Ishikawa (cell line): ENCODE data around the gene THAP12.

ENCODE experiments used
- EP300 ChIP-seq: IDR thresholded peaks from 2 replicates; pipeline ENCODE4 v1.6.1; 2012; ENCODE audit warnings: borderline replicate concordance
- FOXM1 ChIP-seq: IDR thresholded peaks from 2 replicates; pipeline ENCODE4 v1.6.1; 2012; ENCODE audit warnings: low read depth, borderline replicate concordance
- NFIC ChIP-seq: IDR thresholded peaks from 2 replicates; pipeline ENCODE4 v1.6.1; 2012
- RAD21 ChIP-seq: IDR thresholded peaks from 2 replicates; pipeline ENCODE4 v1.6.1; 2012; ENCODE audit warnings: low read depth
- TAF1 ChIP-seq: IDR thresholded peaks from 2 replicates; pipeline ENCODE4 v1.6.1; 2012; ENCODE audit warnings: low read depth, mild to moderate bottlenecking
- TCF12 ChIP-seq: IDR thresholded peaks from 2 replicates; pipeline ENCODE4 v1.6.1; 2012; ENCODE audit warnings: low read depth
- TEAD4 ChIP-seq: IDR thresholded peaks from 2 replicates; pipeline ENCODE4 v1.6.1; 2012
- YY1 ChIP-seq: IDR thresholded peaks from 2 replicates; pipeline ENCODE4 v1.6.1; 2012; ENCODE audit warnings: low read depth
- ZBTB7A ChIP-seq: IDR thresholded peaks from 2 replicates; pipeline ENCODE4 v1.6.1; 2012; ENCODE audit warnings: low read depth
- TF ChIP-seq, protein P1 (sequence below): IDR thresholded peaks from 2 replicates; pipeline ENCODE4 v1.6.1; 2012; ENCODE audit warnings: low read depth, mild to moderate bottlenecking
- TF ChIP-seq, protein P2 (sequence below): IDR thresholded peaks from 2 replicates; pipeline ENCODE4 v1.6.1; 2012
- TF ChIP-seq, protein P3 (sequence below): IDR thresholded peaks from 2 replicates; pipeline ENCODE4 v1.6.1; 2012

DNA sequence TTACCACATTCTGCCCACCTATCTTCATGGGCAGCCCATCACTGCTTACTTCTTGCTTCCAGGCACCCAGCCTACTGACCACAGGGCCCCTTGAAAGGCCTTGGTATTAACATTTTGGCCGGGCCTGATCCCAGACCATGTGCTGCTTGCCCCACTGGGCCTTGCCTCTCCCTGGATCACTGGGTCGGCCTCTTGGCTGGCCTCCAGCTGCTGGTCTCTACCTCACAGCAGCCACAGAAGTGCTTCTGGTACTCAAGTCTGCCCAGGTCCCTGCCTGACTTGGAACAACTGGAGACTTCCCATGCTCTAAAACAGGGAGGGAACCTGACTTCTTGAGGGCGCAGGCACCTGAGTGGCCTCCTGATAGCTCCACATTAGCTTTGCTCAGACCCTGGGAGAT lies 63.6 kb downstream of the THAP12 start:
- TF ChIP-seq TAF1, result no peak
- TF ChIP-seq ZBTB7A, result no peak
- TF ChIP-seq, protein P1, sequence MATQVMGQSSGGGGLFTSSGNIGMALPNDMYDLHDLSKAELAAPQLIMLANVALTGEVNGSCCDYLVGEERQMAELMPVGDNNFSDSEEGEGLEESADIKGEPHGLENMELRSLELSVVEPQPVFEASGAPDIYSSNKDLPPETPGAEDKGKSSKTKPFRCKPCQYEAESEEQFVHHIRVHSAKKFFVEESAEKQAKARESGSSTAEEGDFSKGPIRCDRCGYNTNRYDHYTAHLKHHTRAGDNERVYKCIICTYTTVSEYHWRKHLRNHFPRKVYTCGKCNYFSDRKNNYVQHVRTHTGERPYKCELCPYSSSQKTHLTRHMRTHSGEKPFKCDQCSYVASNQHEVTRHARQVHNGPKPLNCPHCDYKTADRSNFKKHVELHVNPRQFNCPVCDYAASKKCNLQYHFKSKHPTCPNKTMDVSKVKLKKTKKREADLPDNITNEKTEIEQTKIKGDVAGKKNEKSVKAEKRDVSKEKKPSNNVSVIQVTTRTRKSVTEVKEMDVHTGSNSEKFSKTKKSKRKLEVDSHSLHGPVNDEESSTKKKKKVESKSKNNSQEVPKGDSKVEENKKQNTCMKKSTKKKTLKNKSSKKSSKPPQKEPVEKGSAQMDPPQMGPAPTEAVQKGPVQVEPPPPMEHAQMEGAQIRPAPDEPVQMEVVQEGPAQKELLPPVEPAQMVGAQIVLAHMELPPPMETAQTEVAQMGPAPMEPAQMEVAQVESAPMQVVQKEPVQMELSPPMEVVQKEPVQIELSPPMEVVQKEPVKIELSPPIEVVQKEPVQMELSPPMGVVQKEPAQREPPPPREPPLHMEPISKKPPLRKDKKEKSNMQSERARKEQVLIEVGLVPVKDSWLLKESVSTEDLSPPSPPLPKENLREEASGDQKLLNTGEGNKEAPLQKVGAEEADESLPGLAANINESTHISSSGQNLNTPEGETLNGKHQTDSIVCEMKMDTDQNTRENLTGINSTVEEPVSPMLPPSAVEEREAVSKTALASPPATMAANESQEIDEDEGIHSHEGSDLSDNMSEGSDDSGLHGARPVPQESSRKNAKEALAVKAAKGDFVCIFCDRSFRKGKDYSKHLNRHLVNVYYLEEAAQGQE, result no peak
- no peak for TF ChIP-seq NFIC
- TF ChIP-seq, protein P2, sequence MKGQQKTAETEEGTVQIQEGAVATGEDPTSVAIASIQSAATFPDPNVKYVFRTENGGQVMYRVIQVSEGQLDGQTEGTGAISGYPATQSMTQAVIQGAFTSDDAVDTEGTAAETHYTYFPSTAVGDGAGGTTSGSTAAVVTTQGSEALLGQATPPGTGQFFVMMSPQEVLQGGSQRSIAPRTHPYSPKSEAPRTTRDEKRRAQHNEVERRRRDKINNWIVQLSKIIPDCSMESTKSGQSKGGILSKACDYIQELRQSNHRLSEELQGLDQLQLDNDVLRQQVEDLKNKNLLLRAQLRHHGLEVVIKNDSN, result no peak
- TF ChIP-seq EP300, result no peak
- TF ChIP-seq RAD21, result no peak
- no peak for TF ChIP-seq TEAD4
- TF ChIP-seq, protein P3, sequence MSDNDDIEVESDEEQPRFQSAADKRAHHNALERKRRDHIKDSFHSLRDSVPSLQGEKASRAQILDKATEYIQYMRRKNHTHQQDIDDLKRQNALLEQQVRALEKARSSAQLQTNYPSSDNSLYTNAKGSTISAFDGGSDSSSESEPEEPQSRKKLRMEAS, result no peak
- no peak for TF ChIP-seq YY1
- no peak for TF ChIP-seq TCF12
- no peak for TF ChIP-seq FOXM1
